DND-41 (cell line): ENCODE results near the gene HRH1.

Experiments
- EZH2 ChIP-seq: IDR thresholded peaks from 3 replicates; pipeline ENCODE4 v1.6.1; 2012; ENCODE audit warnings: borderline replicate concordance, low read depth, mild to moderate bottlenecking, moderate library complexity, low read length, inconsistent platforms; ENCODE audit not compliant: severe bottlenecking
- TF ChIP-seq, protein P1 (sequence below): IDR thresholded peaks from 2 replicates; pipeline ENCODE4 v1.5.1; 2012; ENCODE audit warnings: borderline replicate concordance, low read length, moderate library complexity, mild to moderate bottlenecking; ENCODE audit not compliant: poor library complexity, severe bottlenecking; ENCODE audit errors: extremely low read depth

DNA sequence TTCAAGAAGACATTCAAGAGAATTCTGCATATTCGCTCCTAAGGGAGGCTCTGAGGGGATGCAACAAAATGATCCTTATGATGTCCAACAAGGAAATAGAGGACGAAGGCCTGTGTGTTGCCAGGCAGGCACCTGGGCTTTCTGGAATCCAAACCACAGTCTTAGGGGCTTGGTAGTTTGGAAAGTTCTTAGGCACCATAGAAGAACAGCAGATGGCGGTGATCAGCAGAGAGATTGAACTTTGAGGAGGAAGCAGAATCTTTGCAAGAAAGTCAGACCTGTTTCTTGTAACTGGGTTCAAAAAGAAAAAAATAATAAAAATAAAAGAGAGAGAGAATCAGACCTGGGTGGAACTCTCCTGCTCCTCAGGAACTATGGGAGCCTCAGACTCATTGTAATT, 106.2 kb downstream of the HRH1 start:
- TF ChIP-seq, protein P1, sequence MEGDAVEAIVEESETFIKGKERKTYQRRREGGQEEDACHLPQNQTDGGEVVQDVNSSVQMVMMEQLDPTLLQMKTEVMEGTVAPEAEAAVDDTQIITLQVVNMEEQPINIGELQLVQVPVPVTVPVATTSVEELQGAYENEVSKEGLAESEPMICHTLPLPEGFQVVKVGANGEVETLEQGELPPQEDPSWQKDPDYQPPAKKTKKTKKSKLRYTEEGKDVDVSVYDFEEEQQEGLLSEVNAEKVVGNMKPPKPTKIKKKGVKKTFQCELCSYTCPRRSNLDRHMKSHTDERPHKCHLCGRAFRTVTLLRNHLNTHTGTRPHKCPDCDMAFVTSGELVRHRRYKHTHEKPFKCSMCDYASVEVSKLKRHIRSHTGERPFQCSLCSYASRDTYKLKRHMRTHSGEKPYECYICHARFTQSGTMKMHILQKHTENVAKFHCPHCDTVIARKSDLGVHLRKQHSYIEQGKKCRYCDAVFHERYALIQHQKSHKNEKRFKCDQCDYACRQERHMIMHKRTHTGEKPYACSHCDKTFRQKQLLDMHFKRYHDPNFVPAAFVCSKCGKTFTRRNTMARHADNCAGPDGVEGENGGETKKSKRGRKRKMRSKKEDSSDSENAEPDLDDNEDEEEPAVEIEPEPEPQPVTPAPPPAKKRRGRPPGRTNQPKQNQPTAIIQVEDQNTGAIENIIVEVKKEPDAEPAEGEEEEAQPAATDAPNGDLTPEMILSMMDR: peak; percentile 10
- TF ChIP-seq EZH2: no peak
